K562 (cell line): ENCODE results near the gene KAT6B. TPM values are rescaled to one million over a fixed set of nuclear protein-coding genes. Genes with fewer than 3 reads are reported as not detected.

Experiments
- BCOR ChIP-seq: fragments of 450-650 bp; IDR thresholded peaks from 2 replicates; pipeline ENCODE4 v1.6.1; 2016
- DPF2 ChIP-seq: fragments of 450-650 bp; IDR thresholded peaks from 2 replicates; pipeline ENCODE4 v1.6.1; 2016
- FOXM1 ChIP-seq, 2 experiments: fragments of 450-650 bp in 1 of 2; sonication (generic) in 1 of 2; formaldehyde crosslinking in 1 of 2; IDR thresholded peaks; 2 replicates each; pipeline versions ENCODE4 v1.6.1 to v1.9.0; 2017 to 2022; ENCODE audit warnings: low read depth in 2 of 2, mild to moderate bottlenecking in 2 of 2, missing genetic modification reagents in 1 of 2, moderate library complexity in 1 of 2
- FOXP1 ChIP-seq: sonication (generic); formaldehyde crosslinking; IDR thresholded peaks from 2 replicates; pipeline ENCODE4 v1.8.0; 2022; ENCODE audit warnings: mild to moderate bottlenecking, missing genetic modification reagents
- KLF1 ChIP-seq: fragments of 450-650 bp; IDR thresholded peaks from 2 replicates; pipeline ENCODE4 v1.6.1; 2016; ENCODE audit warnings: missing genetic modification characterization, missing compliant biosample characterization
- MYC ChIP-seq, 2 experiments: fragments of 250-450 bp in 1 of 2; sonication (Bioruptor Pico) in 1 of 2; IDR thresholded peaks; 2 replicates each; pipeline versions ENCODE4 v1.5.1 to v1.6.1; 2012 to 2021; ENCODE audit warnings: low read depth in 2 of 2, borderline replicate concordance in 1 of 2, improper control_type of control experiment in 1 of 2, low read length in 1 of 2, mild to moderate bottlenecking in 1 of 2, moderate library complexity in 1 of 2
- NR2C2 ChIP-seq, 2 experiments: fragments of 200-800 bp in 1 of 2; sonication (Bioruptor generic) in 1 of 2; sonication (generic) in 1 of 2; formaldehyde crosslinking in 1 of 2; IDR thresholded peaks; 2 replicates each; pipeline versions ENCODE4 v1.6.1 to v1.8.0; 2016 to 2022; ENCODE audit warnings: mild to moderate bottlenecking in 1 of 2, missing compliant biosample characterization in 1 of 2, missing genetic modification characterization in 1 of 2, missing genetic modification reagents in 1 of 2
- POLR2A ChIP-seq: fragments of 450-650 bp; conservative IDR thresholded peaks from 2 replicates; pipeline ENCODE4 v1.6.1; 2016
- POLR2G ChIP-seq: fragments of 200-400 bp; formaldehyde crosslinking; IDR thresholded peaks from 2 replicates; pipeline ENCODE4 v1.6.1; 2017; ENCODE audit warnings: low read depth, mild to moderate bottlenecking, antibody characterized with exemption, low read length, moderate library complexity
- RB1 ChIP-seq: fragments of 450-650 bp; IDR thresholded peaks from 2 replicates; pipeline ENCODE4 v1.6.1; 2017; ENCODE audit warnings: low read depth, mild to moderate bottlenecking
- RBFOX2 ChIP-seq: fragments of 200-400 bp; formaldehyde crosslinking; IDR thresholded peaks from 2 replicates; pipeline ENCODE4 v1.6.1; 2017; ENCODE audit warnings: low read depth, mild to moderate bottlenecking, low read length, moderate library complexity
- SMARCE1 ChIP-seq: fragments of 450-650 bp; IDR thresholded peaks from 2 replicates; pipeline ENCODE4 v1.7.1; 2016; ENCODE audit warnings: mild to moderate bottlenecking
- SUPT5H ChIP-seq: fragments of 450-650 bp; IDR thresholded peaks from 2 replicates; pipeline ENCODE4 v1.6.1; 2016
- TCF3 ChIP-seq: sonication (generic); formaldehyde crosslinking; IDR thresholded peaks from 2 replicates; pipeline ENCODE4 v1.4.0; 2020; ENCODE audit warnings: mild to moderate bottlenecking, missing genetic modification reagents
- ZBTB17 ChIP-seq: fragments of 450-650 bp; formaldehyde crosslinking; IDR thresholded peaks from 2 replicates; pipeline ENCODE4 v1.4.0; 2020; ENCODE audit warnings: mild to moderate bottlenecking
- ZFX ChIP-seq: sonication (generic); formaldehyde crosslinking; IDR thresholded peaks from 2 replicates; pipeline ENCODE4 v1.8.0; 2022; ENCODE audit warnings: mild to moderate bottlenecking, missing genetic modification reagents, moderate library complexity
- ZNF12 ChIP-seq: sonication (generic); formaldehyde crosslinking; IDR thresholded peaks from 2 replicates; pipeline ENCODE4 v1.4.0; 2020; ENCODE audit warnings: mild to moderate bottlenecking, missing genetic modification reagents
- ZNF212 ChIP-seq: fragments of 450-650 bp; formaldehyde crosslinking; IDR thresholded peaks from 2 replicates; pipeline ENCODE4 v1.4.0; 2020; ENCODE audit warnings: mild to moderate bottlenecking
- polyA plus RNA-seq, 8 experiments: library from polyadenylated mRNA; depleted of rRNA in 4 of 8; stranded (reverse) in 5 of 8; unstranded in 3 of 8; fragments of >200 nt; fragmentation: Nextera tagmentation in 2 of 8; fragmentation: Illumina TruSeq in 1 of 8; extraction: Ambion mirVana in 2 of 8; extraction: Trizol in 1 of 8; gene quantifications; 2 replicates each; pipeline versions ENCODE4 v1.2.1 to v1.2.3, GENCODE V29; 2011 to 2014; ENCODE audit warnings: inconsistent platforms in 1 of 8, missing spikeins in 1 of 8
- total RNA-seq, 7 experiments: library from RNA; depleted of rRNA in 6 of 7; stranded (reverse); fragments of >200 nt in 6 of 7; fragmentation: Illumina TruSeq in 2 of 7; extraction: Trizol in 2 of 7; gene quantifications; 2 replicates each; pipeline versions ENCODE4 v1.2.1 to v1.2.3, GENCODE V29; 2011 to 2021; ENCODE audit warnings: low replicate concordance in 1 of 7
- TF ChIP-seq, protein P1 (sequence below), 2 experiments: IDR thresholded peaks; 2 replicates each; pipeline ENCODE4 v1.6.1; 2011; ENCODE audit warnings: borderline replicate concordance in 1 of 2, control low read depth in 1 of 2, low read depth in 1 of 2, low read length in 1 of 2, mild to moderate bottlenecking in 1 of 2, mixed read lengths in 1 of 2, moderate library complexity in 1 of 2; ENCODE audit not compliant: insufficient read depth in 1 of 2, insufficient read length in 1 of 2, poor library complexity in 1 of 2, severe bottlenecking in 1 of 2; ENCODE audit errors: extremely low read depth in 1 of 2
- TF ChIP-seq, protein P2 (sequence below), 2 experiments: fragments of 250-450 bp in 1 of 2; fragments of 450-650 bp in 1 of 2; sonication (Bioruptor Pico) in 1 of 2; IDR thresholded peaks; 2 replicates each; pipeline versions ENCODE4 v1.6.1 to v1.8.0; 2016 to 2021; ENCODE audit warnings: mild to moderate bottlenecking in 2 of 2, moderate library complexity in 2 of 2, missing compliant biosample characterization in 1 of 2, missing genetic modification characterization in 1 of 2
- TF ChIP-seq, protein P3 (sequence below), 3 experiments: fragments of 200-800 bp in 1 of 3; sonication (Bioruptor generic) in 1 of 3; sonication (generic) in 1 of 3; formaldehyde crosslinking in 1 of 3; IDR thresholded peaks; 2 replicates each; pipeline versions ENCODE4 v1.6.1 to v1.8.0; 2016 to 2022; ENCODE audit warnings: mild to moderate bottlenecking in 2 of 3, missing compliant biosample characterization in 2 of 3, missing genetic modification characterization in 2 of 3, missing genetic modification reagents in 1 of 3
- TF ChIP-seq, protein P4 (sequence below): sonication (generic); formaldehyde crosslinking; IDR thresholded peaks from 2 replicates; pipeline ENCODE4 v1.8.0; 2022; ENCODE audit warnings: missing genetic modification reagents, mild to moderate bottlenecking, moderate library complexity, borderline replicate concordance

Gene KAT6B
- total and polyA plus RNA-seq, 9 of the 15 experiments (the other 6 are each of a cell fraction or from before 2014, with no cell fraction given), result 1.4 to 9.2 (median 6.8) TPM

DNA sequence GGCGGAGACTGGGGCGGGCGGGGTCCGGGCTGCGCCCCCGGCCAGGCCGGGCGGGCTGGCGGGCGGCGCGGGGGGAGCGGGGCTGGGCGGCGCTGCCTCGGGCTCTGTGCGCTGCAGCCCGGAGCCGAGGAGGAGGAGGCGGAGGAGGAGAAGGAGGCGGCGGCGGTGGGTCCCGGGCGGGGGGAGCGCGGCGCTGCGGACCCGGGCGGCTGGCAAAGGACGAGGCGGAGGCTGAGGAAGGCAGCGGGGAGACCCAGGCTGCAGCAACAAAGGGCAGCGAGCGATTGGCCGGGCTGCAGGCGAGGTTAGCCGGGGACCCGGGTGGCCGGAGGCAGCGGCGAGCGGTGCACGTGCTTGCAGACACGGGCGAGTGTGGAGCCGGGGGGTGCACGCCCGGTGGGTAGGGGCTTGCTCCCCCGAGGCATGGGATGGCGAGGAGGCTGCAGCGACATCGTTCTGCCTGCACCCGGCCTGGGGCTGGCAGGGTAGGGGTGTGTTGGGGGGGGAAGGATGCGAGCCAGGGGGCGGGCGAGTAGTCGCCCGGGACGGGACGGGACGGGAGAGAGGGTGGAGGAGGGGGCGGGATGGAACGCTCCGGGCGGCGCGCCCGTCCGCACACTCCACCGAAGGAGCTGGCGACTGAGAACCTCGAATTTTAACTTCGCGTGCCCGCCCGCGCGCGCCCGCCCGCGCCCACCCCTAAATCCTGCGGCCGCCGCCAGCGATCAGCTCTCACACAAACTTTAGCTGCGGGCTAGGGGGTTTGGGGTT, 844 bp upstream of the KAT6B start (continued):
- TF ChIP-seq FOXM1 (IDR thresholded peaks at IDR 0.05; ENCODE audit: low read depth), result no peak
- 0 out of 2 replicates have a peak, but pooled peaks have one; percentile 72 for TF ChIP-seq FOXM1 (CRISPR knock-in tag; IDR thresholded peaks at IDR 0.05; ENCODE audit: low read depth)
- peak; percentile 94 for TF ChIP-seq BCOR
- TF ChIP-seq ZBTB17 (CRISPR knock-in tag), result peak; percentile 57; the same call in 1 of the 2 replicates
- 0 out of 2 replicates have a peak, but pooled peaks have one; percentile 33 for TF ChIP-seq KLF1 (tag)
- TF ChIP-seq DPF2, result peak; percentile 15; the same call in 1 of the 2 replicates
- peak; percentile 11; the same call in 1 of the 2 replicates for TF ChIP-seq SUPT5H
- peak; percentile 43; the same call in 1 of the 2 replicates for TF ChIP-seq FOXP1 (CRISPR knock-in tag)
- peak; percentile 69; the same call in 1 of the 2 replicates for TF ChIP-seq ZNF12 (CRISPR knock-in tag)
- TF ChIP-seq, protein P1, sequence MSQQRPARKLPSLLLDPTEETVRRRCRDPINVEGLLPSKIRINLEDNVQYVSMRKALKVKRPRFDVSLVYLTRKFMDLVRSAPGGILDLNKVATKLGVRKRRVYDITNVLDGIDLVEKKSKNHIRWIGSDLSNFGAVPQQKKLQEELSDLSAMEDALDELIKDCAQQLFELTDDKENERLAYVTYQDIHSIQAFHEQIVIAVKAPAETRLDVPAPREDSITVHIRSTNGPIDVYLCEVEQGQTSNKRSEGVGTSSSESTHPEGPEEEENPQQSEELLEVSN (IDR thresholded peaks at IDR 0.05; ENCODE audit: borderline replicate concordance in 1 of 2, extremely low read depth in 1 of 2, insufficient read depth in 1 of 2, insufficient read length in 1 of 2, low read depth in 1 of 2, low read length in 1 of 2, poor library complexity in 1 of 2, severe bottlenecking in 1 of 2), result peak; percentile 71 to 75
- TF ChIP-seq, protein P2, sequence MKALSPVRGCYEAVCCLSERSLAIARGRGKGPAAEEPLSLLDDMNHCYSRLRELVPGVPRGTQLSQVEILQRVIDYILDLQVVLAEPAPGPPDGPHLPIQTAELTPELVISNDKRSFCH (CRISPR knock-in tag; IDR thresholded peaks at IDR 0.05), result no peak
- TF ChIP-seq, protein P2 (tag; IDR thresholded peaks at IDR 0.05), result peak; percentile 53; the same call in 1 of the 2 replicates
- TF ChIP-seq MYC (IDR thresholded peaks at IDR 0.05; ENCODE audit: low read depth, low read length), result peak; percentile 64
- 0 out of 2 replicates have a peak, but pooled peaks have one; percentile 44 for TF ChIP-seq MYC (CRISPR knock-in tag; IDR thresholded peaks at IDR 0.05; ENCODE audit: borderline replicate concordance, low read depth)
- peak; percentile 42; the same call in 1 of the 2 replicates for TF ChIP-seq RB1
- 0 out of 2 replicates have a peak, but pooled peaks have one; percentile 59 for TF ChIP-seq NR2C2 (CRISPR knock-in tag; IDR thresholded peaks at IDR 0.05)
- TF ChIP-seq NR2C2 (tag; IDR thresholded peaks at IDR 0.05), result no peak
- TF ChIP-seq SMARCE1, result peak; percentile 12; the same call in 1 of the 2 replicates
- no peak for TF ChIP-seq RBFOX2
- TF ChIP-seq, protein P3, sequence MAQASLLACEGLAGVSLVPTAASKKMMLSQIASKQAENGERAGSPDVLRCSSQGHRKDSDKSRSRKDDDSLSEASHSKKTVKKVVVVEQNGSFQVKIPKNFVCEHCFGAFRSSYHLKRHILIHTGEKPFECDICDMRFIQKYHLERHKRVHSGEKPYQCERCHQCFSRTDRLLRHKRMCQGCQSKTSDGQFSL (CRISPR knock-in tag; IDR thresholded peaks at IDR 0.05), result peak; percentile 94
- TF ChIP-seq, protein P3 (tag; IDR thresholded peaks at IDR 0.05), result peak in 1 of 2 experiments; percentile 91; a peak in 2 of 4 replicates
- 0 out of 2 replicates have a peak, but pooled peaks have one; percentile 29 for TF ChIP-seq POLR2A
- TF ChIP-seq ZNF212 (CRISPR knock-in tag), result 0 out of 2 replicates have a peak, but pooled peaks have one; percentile 19
- TF ChIP-seq POLR2G, result peak; percentile 44
- TF ChIP-seq, protein P4, sequence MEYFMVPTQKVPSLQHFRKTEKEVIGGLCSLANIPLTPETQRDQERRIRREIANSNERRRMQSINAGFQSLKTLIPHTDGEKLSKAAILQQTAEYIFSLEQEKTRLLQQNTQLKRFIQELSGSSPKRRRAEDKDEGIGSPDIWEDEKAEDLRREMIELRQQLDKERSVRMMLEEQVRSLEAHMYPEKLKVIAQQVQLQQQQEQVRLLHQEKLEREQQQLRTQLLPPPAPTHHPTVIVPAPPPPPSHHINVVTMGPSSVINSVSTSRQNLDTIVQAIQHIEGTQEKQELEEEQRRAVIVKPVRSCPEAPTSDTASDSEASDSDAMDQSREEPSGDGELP, result 0 out of 2 replicates have a peak, but pooled peaks have one; percentile 6
- TF ChIP-seq TCF3, result no peak
- TF ChIP-seq ZFX (CRISPR knock-in tag), result peak; percentile 41; the same call in 1 of the 2 replicates
